Sigmoid colon (tissue), 4 donors: ENCODE data around the gene HTR2A.

Experiments
- CTCF ChIP-seq, 4 experiments: fragments of 450-650 bp in 3 of 4; fragments of 200-600 bp in 1 of 4; IDR thresholded peaks; one replicate each; pipeline ENCODE4 v1.5.1; 2016 to 2019; ENCODE audit warnings: antibody characterized with exemption in 4 of 4, mild to moderate bottlenecking in 3 of 4, moderate library complexity in 2 of 4
- EP300 ChIP-seq, 4 donors: sonication (generic); formaldehyde crosslinking; IDR thresholded peaks; one replicate each; pipeline ENCODE4 v1.6.1; 2017; ENCODE audit warnings: antibody characterized with exemption in 4 of 4
- POLR2AphosphoS5 ChIP-seq, 4 donors: sonication (generic); formaldehyde crosslinking; IDR thresholded peaks; one replicate each; pipeline ENCODE4 v1.6.1; 2017; ENCODE audit warnings: antibody characterized with exemption in 4 of 4

DNA sequence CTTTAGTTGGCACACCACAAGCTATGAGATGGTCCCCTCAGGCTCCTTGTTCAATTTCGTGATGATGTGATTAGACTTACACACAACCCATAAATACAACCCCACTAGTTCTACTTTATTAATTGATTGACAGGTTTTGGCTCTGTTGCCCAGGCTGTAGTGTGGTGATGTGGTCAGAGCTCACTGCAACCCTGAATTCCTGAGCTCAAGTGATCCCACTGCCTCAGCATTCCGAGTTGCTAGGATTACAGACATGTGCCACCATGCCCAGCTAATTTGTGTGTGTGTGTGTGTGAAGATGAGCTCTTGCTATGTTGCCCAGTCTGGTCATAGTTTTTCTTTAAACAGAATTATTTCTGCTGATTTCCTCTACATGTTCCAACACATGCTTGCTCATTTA lies 17.5 kb upstream of the HTR2A start:
- TF ChIP-seq CTCF (IDR thresholded peaks at IDR 0.05), result no peak
- no peak for TF ChIP-seq EP300 (IDR thresholded peaks at IDR 0.05)
- no peak for TF ChIP-seq POLR2AphosphoS5 (IDR thresholded peaks at IDR 0.05)
